Measurements from ENCODE around the gene DUSP7. TPM values are rescaled to one million over a fixed set of nuclear protein-coding genes. Genes with fewer than 3 reads are reported as not detected.

DUSP7 gene
- total RNA-seq, 1 experiment from 2014 or later, result 16.6 TPM

- POLR2A ChIA-PET, result no interaction called here
- Histone ChIP-seq H3K36me3 (ENCODE audit: control insufficient read depth in 1 of 2, insufficient read depth in 2 of 2, low read length in 2 of 2) (no peaks in the 10 kb centered on the region), H3K9ac (ENCODE audit: low read length) (no peak overlapping the region), H4K20me1 (ENCODE audit: insufficient read depth) (no peaks in the 10 kb centered on the region), H3K9me3 (ENCODE audit: control insufficient read depth in 1 of 2, insufficient read depth in 1 of 2, low read depth in 1 of 2, low read length in 2 of 2) (no peaks in the 10 kb centered on the region), H3K9me2 (ENCODE audit: insufficient read depth) (no peaks in the 10 kb centered on the region), H3K27ac (ENCODE audit: low read depth, low read length) (no peak overlapping the region), H3K79me2 (ENCODE audit: insufficient read depth, low read length) (no peaks in the 10 kb centered on the region), H3K27me3 (ENCODE audit: insufficient read depth, low read length) (no peaks in the 10 kb centered on the region), H3K4me3 (replicated peaks in 1 of 2; ENCODE audit: low read depth in 1 of 2, low read length in 2 of 2) (no peak overlapping the region), H3K4me2 (ENCODE audit: low read length) (no peak overlapping the region), H2AFZ (ENCODE audit: low read depth, low read length, poor library complexity, severe bottlenecking) (no peak overlapping the region), H3K4me1 (ENCODE audit: control insufficient read depth in 1 of 2, insufficient read depth in 2 of 2, low read length in 2 of 2) (peaks cover 5 to 20% of the 10 kb centered on the region in 2 experiments; a peak in 3 of 4 replicates)
- no peak for ATAC-seq
- intact Hi-C loops (cut with micrococcal nuclease), result no loop called here
- TF ChIP-seq ZFX (IDR thresholded peaks at IDR 0.05), result no peak
- TF ChIP-seq POLR2A (IDR thresholded peaks at IDR 0.05; ENCODE audit: borderline replicate concordance, extremely low read depth, insufficient read depth, insufficient read length), result no peak
- TF ChIP-seq ATF3 (IDR thresholded peaks at IDR 0.05), result no peak
- no peak for TF ChIP-seq RAD21 (IDR thresholded peaks at IDR 0.05; ENCODE audit: low read depth)
- TF ChIP-seq ELF1 (IDR thresholded peaks at IDR 0.05; ENCODE audit: borderline replicate concordance, low read depth), result no peak
- TF ChIP-seq MAX (IDR thresholded peaks at IDR 0.05), result no peak
- TF ChIP-seq EZH2phosphoT487 (IDR thresholded peaks at IDR 0.05; ENCODE audit: borderline replicate concordance), result no peak
- TF ChIP-seq EZH2 (IDR thresholded peaks at IDR 0.05), result no peak
- TF ChIP-seq CEBPB (IDR thresholded peaks at IDR 0.05; ENCODE audit: low read depth), result no peak
- TF ChIP-seq SIN3A (IDR thresholded peaks at IDR 0.05; ENCODE audit: low read depth), result no peak
- no peak for TF ChIP-seq ZNF274 (IDR thresholded peaks at IDR 0.05; ENCODE audit: low read depth, low read length)
- no peak for TF ChIP-seq POLR2AphosphoS5 (IDR thresholded peaks at IDR 0.05; ENCODE audit: low read depth, low read length)
- TF ChIP-seq SP1 (IDR thresholded peaks at IDR 0.05; ENCODE audit: low read depth), result no peak
- no peak for TF ChIP-seq JUND (IDR thresholded peaks at IDR 0.05)
- TF ChIP-seq CBX3 (IDR thresholded peaks at IDR 0.05; ENCODE audit: low read depth), result no peak
- no peak for TF ChIP-seq EGR1 (IDR thresholded peaks at IDR 0.05; ENCODE audit: low read depth)
- TF ChIP-seq SRF (IDR thresholded peaks at IDR 0.05; ENCODE audit: low read depth), result no peak
- TF ChIP-seq FOSL1 (IDR thresholded peaks at IDR 0.05; ENCODE audit: low read depth), result no peak
- CTCF ChIA-PET, result no interaction called here
- BruUV-seq (replicated peaks), result no TSS peak
- RAD21 ChIA-PET (ENCODE audit: low non-redundant PET in 1 of 2, low total read pairs in 2 of 2, uncharacterized antibody in 2 of 2, unreplicated experiment in 2 of 2), result no interaction called here
- DNase-seq (ENCODE audit: low read depth, low spot score), result no peak
These were observed 37.9 kb downstream of the DUSP7 start for GRCh38 chr3:52018319-52019000.

All from HCT116 (cell line).